ENCODE data around the gene OSBPL10. TPM values are rescaled to one million over a fixed set of nuclear protein-coding genes. Genes with fewer than 3 reads are reported as not detected.

The OSBPL10 gene
- total RNA-seq, 2 donors from 2014 or later: 23.8 to 33.6 TPM

GRCh38 chr3:31934866-31935265 is 46.2 kb downstream of the OSBPL10 start:
- 89 to 92% methylated on average over 1 to 3 of the region's 3 CpGs for WGBS, 2 experiments (ENCODE audit: insufficient coverage in 1 of 2, insufficient read length in 1 of 2)
- no peak for TF ChIP-seq CTCF (conservative IDR thresholded peaks at IDR 0.05)
- H3K9me3 ChIP-seq (ENCODE audit: control insufficient read depth, low read length): no peaks in the 10 kb centered on the region
- H3K4me1 ChIP-seq (ENCODE audit: control insufficient read depth, insufficient read depth, low read length): peaks cover 3% of the 10 kb centered on the region
- H3K4me3 ChIP-seq (ENCODE audit: low read length): no peak overlapping the region
- H3K27ac ChIP-seq (ENCODE audit: low read depth, low read length): no peak overlapping the region
- H3K36me3 ChIP-seq (ENCODE audit: control insufficient read depth, insufficient read depth, low read length): no peaks in the 10 kb centered on the region
- H3K27me3 ChIP-seq (ENCODE audit: control insufficient read depth, insufficient read depth, low read length, poor library complexity, severe bottlenecking): no peaks in the 10 kb centered on the region
- DNase-seq: no peak
- Mint-ChIP-seq H3K4me1 (peaks cover 31% of the 10 kb centered on the region), H3K27ac (no peak overlapping the region), H3K9me3 (no peaks in the 10 kb centered on the region), H3K27me3 (ENCODE audit: insufficient read depth) (no peaks in the 10 kb centered on the region), H3K4me3 (no peak overlapping the region), H3K36me3 (ENCODE audit: low read depth) (no peaks in the 10 kb centered on the region)
- H3K9ac ChIP-seq (ENCODE audit: extremely low read depth, low read length, poor library complexity, severe bottlenecking): no peak overlapping the region

- DNase-seq: no peak
- H3K27me3 ChIP-seq (ENCODE audit: control insufficient read depth, insufficient read depth, low read length, poor library complexity, severe bottlenecking): no peaks in the 10 kb centered on the region
- H3K36me3 Mint-ChIP-seq (ENCODE audit: low read depth): no peaks in the 10 kb centered on the region
- H3K4me1 ChIP-seq (ENCODE audit: control insufficient read depth, insufficient read depth, low read length): peaks cover 3% of the 10 kb centered on the region
- no peak overlapping the region for H3K4me3 Mint-ChIP-seq
- H3K36me3 ChIP-seq (ENCODE audit: control insufficient read depth, insufficient read depth, low read length): no peaks in the 10 kb centered on the region
- no peak for TF ChIP-seq CTCF (conservative IDR thresholded peaks at IDR 0.05)
- no peak overlapping the region for H3K4me3 ChIP-seq (ENCODE audit: low read length)
- H3K9me3 Mint-ChIP-seq: no peaks in the 10 kb centered on the region
- peaks cover 31% of the 10 kb centered on the region for H3K4me1 Mint-ChIP-seq
- peak overlapping the region; percentile 81 for H3K27ac Mint-ChIP-seq
- 100% methylated on average over 1 of the region's 1 CpG; no CpG with 5 or more reads in 1 of the 2 experiments for WGBS, 2 experiments (ENCODE audit: insufficient coverage in 1 of 2, insufficient read length in 1 of 2)
- no peak overlapping the region for H3K9ac ChIP-seq (ENCODE audit: extremely low read depth, low read length, poor library complexity, severe bottlenecking)
- H3K27me3 Mint-ChIP-seq (ENCODE audit: insufficient read depth): no peaks in the 10 kb centered on the region
- no peaks in the 10 kb centered on the region for H3K9me3 ChIP-seq (ENCODE audit: control insufficient read depth, low read length)
- no peak overlapping the region for H3K27ac ChIP-seq (ENCODE audit: low read depth, low read length)
Observed at GRCh38 chr3:31934018-31934417, 47.0 kb downstream of the OSBPL10 start.

- Mint-ChIP-seq H3K27ac (no peak overlapping the region), H3K36me3 (ENCODE audit: low read depth) (no peaks in the 10 kb centered on the region), H3K27me3 (ENCODE audit: insufficient read depth) (no peaks in the 10 kb centered on the region), H3K4me3 (no peak overlapping the region), H3K9me3 (no peaks in the 10 kb centered on the region), H3K4me1 (peaks cover 35% of the 10 kb centered on the region)
- H3K27ac ChIP-seq (ENCODE audit: low read depth, low read length): no peak overlapping the region
- H3K9ac ChIP-seq (ENCODE audit: extremely low read depth, low read length, poor library complexity, severe bottlenecking): no peak overlapping the region
- no peaks in the 10 kb centered on the region for H3K9me3 ChIP-seq (ENCODE audit: control insufficient read depth, low read length)
- TF ChIP-seq CTCF (conservative IDR thresholded peaks at IDR 0.05): no peak
- no peak overlapping the region for H3K4me3 ChIP-seq (ENCODE audit: low read length)
- WGBS, 2 experiments (ENCODE audit: insufficient coverage in 1 of 2, insufficient read length in 1 of 2): 80 to 96% methylated on average over 1 to 3 of the region's 3 CpGs
- H3K36me3 ChIP-seq (ENCODE audit: control insufficient read depth, insufficient read depth, low read length): no peaks in the 10 kb centered on the region
- no peak for DNase-seq
- H3K27me3 ChIP-seq (ENCODE audit: control insufficient read depth, insufficient read depth, low read length, poor library complexity, severe bottlenecking): no peaks in the 10 kb centered on the region
- peaks cover 3% of the 10 kb centered on the region for H3K4me1 ChIP-seq (ENCODE audit: control insufficient read depth, insufficient read depth, low read length)
Observed at GRCh38 chr3:31932990-31933389, 48.1 kb downstream of the OSBPL10 start.
